OCI-LY7 (cell line): Measurements from ENCODE around the gene CCDC146. TPM values are rescaled to one million over a fixed set of nuclear protein-coding genes. Genes with fewer than 3 reads are reported as not detected.

Experiments used
- BruUV-seq: library from RNA; stranded (reverse); fragments of 400-500 nt; replicated peaks from 2 replicates; lab custom pipeline; 2021; lab: Mats Ljungman, UMichigan
- CTCF ChIA-PET: fragments of 300-600 bp; sonication (Branson Sonifier 250); formaldehyde crosslinking; loops from one replicate; lab custom pipeline; 2022; ENCODE audit warnings: antibody characterized with exemption; ENCODE audit not compliant: unreplicated experiment; lab: Charles Lee
- POLR2A ChIA-PET: fragments of 300-600 bp; sonication (Branson Sonifier 250); formaldehyde crosslinking; loops from one replicate; lab custom pipeline; 2022; ENCODE audit warnings: antibody characterized with exemption; lab: Charles Lee
- DNase-seq: peaks from one replicate; pipeline ENCODE4 v3.0.0-alpha.2; 2015; ENCODE audit warnings: low spot score
- H2AFZ ChIP-seq: fragments of 200-600 bp; sonication (generic), shearing (Covaris generic); 2 replicates; pipeline ENCODE4 v1.6.1; 2014; ENCODE audit warnings: mild to moderate bottlenecking, antibody characterized with exemption, low read length, moderate library complexity
- H3K27ac ChIP-seq: fragments of 200-600 bp; sonication (generic); 2 replicates; pipeline ENCODE4 v1.5.1; 2014; ENCODE audit warnings: mixed run types, low read depth, mild to moderate bottlenecking, moderate library complexity, low read length, inconsistent platforms; ENCODE audit not compliant: poor library complexity, severe bottlenecking
- H3K36me3 ChIP-seq: fragments of 200-600 bp; sonication (generic); 2 replicates; pipeline ENCODE4 v1.6.1; 2014; ENCODE audit warnings: mild to moderate bottlenecking, antibody characterized with exemption, low read length, moderate library complexity, mixed read lengths; ENCODE audit not compliant: insufficient read depth
- H3K4me1 ChIP-seq: fragments of 200-600 bp; sonication (generic); 2 replicates; pipeline ENCODE4 v1.5.1; 2014; ENCODE audit warnings: mild to moderate bottlenecking, low read length; ENCODE audit not compliant: insufficient read depth, poor library complexity, severe bottlenecking
- H3K4me2 ChIP-seq: fragments of 200-600 bp; sonication (generic); 2 replicates; pipeline ENCODE4 v1.6.1; 2014; ENCODE audit warnings: mild to moderate bottlenecking, low read length
- H3K4me3 ChIP-seq: fragments of 200-600 bp; sonication (generic); 2 replicates; pipeline ENCODE4 v1.5.1; 2014; ENCODE audit warnings: mild to moderate bottlenecking, low read depth, low read length; ENCODE audit not compliant: poor library complexity, severe bottlenecking
- H3K79me2 ChIP-seq: fragments of 200-600 bp; sonication (generic); 2 replicates; pipeline ENCODE4 v1.6.1; 2016; ENCODE audit warnings: low read depth, mild to moderate bottlenecking, low read length, moderate library complexity, mixed read lengths; ENCODE audit not compliant: insufficient read depth
- H3K9me2 ChIP-seq: fragments of 200-600 bp; sonication (generic); 2 replicates; pipeline ENCODE4 v1.6.1; 2016; ENCODE audit warnings: mild to moderate bottlenecking, low read length, mixed read lengths; ENCODE audit not compliant: insufficient read depth
- H3K9me3 ChIP-seq: fragments of 200-600 bp; sonication (generic); 2 replicates; pipeline ENCODE4 v1.6.1; 2014; ENCODE audit warnings: mild to moderate bottlenecking, mixed run types, low read length, mixed read lengths
- H4K20me1 ChIP-seq: fragments of 200-600 bp; sonication (generic); 2 replicates; pipeline ENCODE4 v1.6.1; 2014; ENCODE audit warnings: mild to moderate bottlenecking, antibody characterized with exemption, low read length, moderate library complexity, mixed read lengths; ENCODE audit not compliant: insufficient read depth
- EZH2phosphoT487 ChIP-seq: fragments of 200-600 bp; sonication (generic); IDR thresholded peaks from 2 replicates; pipeline ENCODE4 v1.6.1; 2018; ENCODE audit warnings: low read depth, borderline replicate concordance, mild to moderate bottlenecking, mixed run types, antibody characterized with exemption, low read length, moderate library complexity, mixed read lengths
- intact Hi-C: fragments of 100-400 bp; cut with micrococcal nuclease; formaldehyde crosslinking; loops from one replicate; pipeline ENCODE4 v1.10.0; 2022; ENCODE audit not compliant: unreplicated experiment
- total RNA-seq, 2 experiments: library from RNA; depleted of rRNA in 1 of 2; stranded (reverse); fragments of >200 nt in 1 of 2; shearing (Covaris generic) in 1 of 2; gene quantifications; 2 replicates each; pipeline ENCODE4 v1.2.3, GENCODE V29; 2014 to 2022
- TF ChIP-seq, protein P1 (sequence below): fragments of 200-600 bp; sonication (generic); conservative IDR thresholded peaks from 2 replicates; pipeline ENCODE4 v1.5.1; 2014; ENCODE audit warnings: mild to moderate bottlenecking, antibody characterized with exemption, low read length, moderate library complexity, mixed read lengths

The CCDC146 gene
- total RNA-seq, 2 experiments from 2014 or later: 3.0 to 3.2 TPM

- intact Hi-C loops: no loop called here
- ChIA-PET CTCF (no interaction called here), POLR2A (interaction anchor here (1.0 to 1.1 kb wide), 2 partner anchors 11 to 20 kb away, joined by 3 read pairs; no protein-coding TSS in a partner anchor)
- Histone ChIP-seq H3K4me1 (no peaks in the 10 kb centered on the region), H3K9me2 (no peaks in the 10 kb centered on the region), H3K4me2 (no peak overlapping the region), H3K79me2 (no peaks in the 10 kb centered on the region), H4K20me1 (no peaks in the 10 kb centered on the region), H3K9me3 (no peaks in the 10 kb centered on the region), H2AFZ (no peak overlapping the region), H3K36me3 (no peaks in the 10 kb centered on the region), H3K27ac (no peak overlapping the region), H3K4me3 (no peak overlapping the region)
- no TSS peak for BruUV-seq
- no peak for DNase-seq
- TF ChIP-seq, protein P1, sequence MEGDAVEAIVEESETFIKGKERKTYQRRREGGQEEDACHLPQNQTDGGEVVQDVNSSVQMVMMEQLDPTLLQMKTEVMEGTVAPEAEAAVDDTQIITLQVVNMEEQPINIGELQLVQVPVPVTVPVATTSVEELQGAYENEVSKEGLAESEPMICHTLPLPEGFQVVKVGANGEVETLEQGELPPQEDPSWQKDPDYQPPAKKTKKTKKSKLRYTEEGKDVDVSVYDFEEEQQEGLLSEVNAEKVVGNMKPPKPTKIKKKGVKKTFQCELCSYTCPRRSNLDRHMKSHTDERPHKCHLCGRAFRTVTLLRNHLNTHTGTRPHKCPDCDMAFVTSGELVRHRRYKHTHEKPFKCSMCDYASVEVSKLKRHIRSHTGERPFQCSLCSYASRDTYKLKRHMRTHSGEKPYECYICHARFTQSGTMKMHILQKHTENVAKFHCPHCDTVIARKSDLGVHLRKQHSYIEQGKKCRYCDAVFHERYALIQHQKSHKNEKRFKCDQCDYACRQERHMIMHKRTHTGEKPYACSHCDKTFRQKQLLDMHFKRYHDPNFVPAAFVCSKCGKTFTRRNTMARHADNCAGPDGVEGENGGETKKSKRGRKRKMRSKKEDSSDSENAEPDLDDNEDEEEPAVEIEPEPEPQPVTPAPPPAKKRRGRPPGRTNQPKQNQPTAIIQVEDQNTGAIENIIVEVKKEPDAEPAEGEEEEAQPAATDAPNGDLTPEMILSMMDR: no peak
- no peak for TF ChIP-seq EZH2phosphoT487
Observed at GRCh38 chr7:77254429-77254828, 132.0 kb downstream of the CCDC146 start.

DNA sequence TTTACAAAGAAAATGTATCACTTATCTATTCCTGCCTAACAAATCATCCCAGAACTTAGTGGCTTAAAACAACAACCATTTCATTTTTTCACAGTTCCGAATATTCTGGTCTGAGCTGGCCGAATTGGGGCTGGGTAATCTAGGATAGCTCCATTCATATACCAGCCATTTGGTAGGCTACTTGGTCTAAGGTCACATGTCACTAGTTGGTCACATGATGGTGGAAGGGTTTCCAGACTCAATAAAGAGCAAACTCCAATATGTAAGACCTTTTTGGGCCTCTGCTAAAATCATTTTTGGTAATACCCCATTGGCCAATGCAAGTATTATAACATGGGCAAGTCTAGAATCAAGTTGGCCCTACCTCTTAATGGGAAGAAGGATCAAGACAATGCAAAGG is 132.5 kb downstream of the CCDC146 start:
- CTCF ChIA-PET: no interaction called here
- Histone ChIP-seq H3K4me1 (no peaks in the 10 kb centered on the region), H3K27ac (no peak overlapping the region), H3K79me2 (no peaks in the 10 kb centered on the region), H2AFZ (no peak overlapping the region), H3K9me3 (no peaks in the 10 kb centered on the region), H4K20me1 (no peaks in the 10 kb centered on the region), H3K36me3 (no peaks in the 10 kb centered on the region), H3K4me3 (no peak overlapping the region), H3K4me2 (no peak overlapping the region), H3K9me2 (no peaks in the 10 kb centered on the region)
- TF ChIP-seq, protein P1: no peak
- TF ChIP-seq EZH2phosphoT487: no peak
- no TSS peak for BruUV-seq
- intact Hi-C loops: no loop called here
- POLR2A ChIA-PET: interaction anchor here (1.0 to 1.1 kb wide), 2 partner anchors 12 to 19 kb away, joined by 3 read pairs; no protein-coding TSS in a partner anchor
- DNase-seq: no peak

DNA sequence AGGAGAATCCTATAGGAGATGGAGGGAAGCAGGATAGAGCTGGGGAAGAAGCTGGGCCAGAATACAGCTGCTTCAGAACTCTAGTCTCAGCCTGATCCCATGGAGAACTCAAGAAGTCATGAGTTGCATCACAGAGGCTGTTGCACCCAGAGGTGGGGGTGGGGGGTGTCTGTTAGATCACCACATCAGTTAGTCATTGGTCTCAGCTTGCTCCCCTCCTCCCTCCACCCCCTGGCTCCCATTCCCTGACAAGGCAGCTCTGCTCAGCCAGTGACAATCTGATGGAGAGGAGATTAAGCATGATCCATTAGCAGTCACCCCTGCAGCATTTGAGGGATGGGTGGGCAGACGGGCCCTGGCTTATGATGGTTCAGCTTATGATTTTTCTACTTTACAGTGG is 135.6 kb downstream of the CCDC146 start:
- intact Hi-C loops: no loop called here
- DNase-seq: no peak
- BruUV-seq: no TSS peak
- TF ChIP-seq, protein P1: no peak
- TF ChIP-seq EZH2phosphoT487: no peak
- Histone ChIP-seq H3K36me3 (no peaks in the 10 kb centered on the region), H4K20me1 (no peaks in the 10 kb centered on the region), H3K27ac (no peak overlapping the region), H3K4me2 (no peak overlapping the region), H3K4me1 (no peaks in the 10 kb centered on the region), H3K9me3 (no peaks in the 10 kb centered on the region), H3K79me2 (no peaks in the 10 kb centered on the region), H2AFZ (no peak overlapping the region), H3K4me3 (no peak overlapping the region), H3K9me2 (no peaks in the 10 kb centered on the region)
- ChIA-PET POLR2A (interaction anchor here (1.0 to 1.3 kb wide), 4 partner anchors 9 to 22 kb away, joined by 3 to 5 read pairs (median 3); no protein-coding TSS in a partner anchor), CTCF (interaction anchor here (0.9 kb wide), 1 partner anchor 10 kb away, joined by 3 read pairs; no protein-coding TSS in a partner anchor)
